Measurements from ENCODE around the gene PLEKHH1.

DNA sequence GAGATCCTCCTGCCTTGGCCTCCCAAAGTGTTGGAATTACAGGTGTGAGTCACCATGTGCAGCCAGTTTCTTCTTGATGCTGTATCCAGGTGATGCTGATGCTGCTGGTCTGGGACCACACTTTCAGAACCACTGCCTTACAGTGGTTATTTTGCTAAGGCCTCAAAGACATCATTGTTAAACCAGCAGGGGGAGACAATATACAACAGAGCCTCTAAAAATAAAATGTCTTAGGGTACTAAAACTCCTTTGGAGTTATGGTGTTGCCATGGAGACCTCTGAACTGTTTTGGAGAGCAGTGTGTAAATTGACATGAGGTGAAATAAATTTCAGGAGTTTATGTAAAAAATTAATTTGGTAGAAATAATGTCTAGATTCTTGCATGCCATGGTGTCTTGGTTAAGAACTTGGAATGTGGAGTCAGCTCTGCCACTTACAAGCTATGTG is 85.5 kb downstream of the PLEKHH1 start:
- no peak for TF ChIP-seq GATA3 (IDR thresholded peaks at IDR 0.05; ENCODE audit: low read depth, low read length)
- TF ChIP-seq GATA2 (IDR thresholded peaks at IDR 0.05; ENCODE audit: low read depth, low read length) = no peak
